Upper lobe of left lung (tissue), 6 donors: ENCODE data around the gene LPA. TPM values are rescaled to one million over a fixed set of nuclear protein-coding genes. Genes with fewer than 3 reads are reported as not detected.
"Not testable (repeated sequence)": the region's sequence is repeated elsewhere in the genome, so short reads cannot be mapped to it uniquely, and the experiment has no call there.

Experiments
- ATAC-seq, 2 donors: fragments of 200-7000 bp; cut with Tn5 transposase; one replicate each; pipeline ENCODE4 v1.9.1; 2022; ENCODE audit warnings: mild to moderate bottlenecking in 2 of 2, moderate library complexity in 2 of 2; ENCODE audit not compliant: low FRiP score in 2 of 2
- DNase-seq, 2 donors: peaks; one replicate each; pipeline ENCODE4 v3.0.0-alpha.2; 2019 to 2020
- H3K27ac ChIP-seq, 4 donors: fragments of 200-600 bp; sonication (generic); one replicate each; pipeline ENCODE4 v1.5.1; 2016 to 2019
- H3K27me3 ChIP-seq, 4 donors: fragments of 200-600 bp; sonication (generic); one replicate each; pipeline ENCODE4 v1.5.1; 2017 to 2019
- H3K36me3 ChIP-seq, 4 donors: fragments of 200-600 bp; sonication (generic); one replicate each; pipeline ENCODE4 v1.5.1; 2016 to 2019
- H3K4me1 ChIP-seq, 4 donors: fragments of 200-600 bp; sonication (generic); one replicate each; pipeline ENCODE4 v1.5.1; 2018 to 2019
- H3K4me3 ChIP-seq, 4 donors: fragments of 200-600 bp; sonication (generic); one replicate each; pipeline ENCODE4 v1.5.1; 2017 to 2019; ENCODE audit warnings: mild to moderate bottlenecking in 2 of 4, moderate library complexity in 1 of 4
- H3K9me3 ChIP-seq, 4 donors: fragments of 200-600 bp; sonication (generic); one replicate each; pipeline ENCODE4 v1.5.1; 2018 to 2019
- CTCF ChIP-seq, 6 experiments: fragments of 450-650 bp in 4 of 6; fragments of 200-600 bp in 2 of 6; sonication (generic) in 2 of 6; IDR thresholded peaks; one replicate each; pipeline ENCODE4 v1.5.1; 2016 to 2019; ENCODE audit warnings: antibody characterized with exemption in 6 of 6
- EP300 ChIP-seq, 4 donors: sonication (generic); formaldehyde crosslinking; IDR thresholded peaks; one replicate each; pipeline ENCODE4 v1.5.1; 2017; ENCODE audit warnings: antibody characterized with exemption in 4 of 4, control low read depth in 2 of 4
- POLR2A ChIP-seq, 4 donors: fragments of 450-650 bp; IDR thresholded peaks; one replicate each; pipeline ENCODE4 v1.5.1; 2016 to 2017; ENCODE audit warnings: antibody characterized with exemption in 4 of 4, mild to moderate bottlenecking in 2 of 4
- POLR2AphosphoS5 ChIP-seq, 2 donors: sonication (generic); formaldehyde crosslinking; IDR thresholded peaks; one replicate each; pipeline ENCODE4 v1.5.1; 2017; ENCODE audit warnings: antibody characterized with exemption in 2 of 2
- WGBS, 2 donors: methylation state at CpG; one replicate each; pipeline ENCODE4 v1.1.5; 2017 to 2018; 5-methylcytosine and 5-hydroxymethylcytosine counted together
- total RNA-seq, 6 donors: library from RNA; depleted of rRNA in 4 of 6; stranded (reverse); fragments of >200 nt in 4 of 6; gene quantifications; one replicate each; pipeline versions ENCODE4 v1.1.0 to v1.2.1, GENCODE V29; 2016 to 2021
- donor health status: DM: no; HTN: no; CAD: no; lungs with moderate emphysema.
- donor health status: DM: no; HTN: yes; CAD: no; lungs with severe emphysema.

Gene LPA, protein sequence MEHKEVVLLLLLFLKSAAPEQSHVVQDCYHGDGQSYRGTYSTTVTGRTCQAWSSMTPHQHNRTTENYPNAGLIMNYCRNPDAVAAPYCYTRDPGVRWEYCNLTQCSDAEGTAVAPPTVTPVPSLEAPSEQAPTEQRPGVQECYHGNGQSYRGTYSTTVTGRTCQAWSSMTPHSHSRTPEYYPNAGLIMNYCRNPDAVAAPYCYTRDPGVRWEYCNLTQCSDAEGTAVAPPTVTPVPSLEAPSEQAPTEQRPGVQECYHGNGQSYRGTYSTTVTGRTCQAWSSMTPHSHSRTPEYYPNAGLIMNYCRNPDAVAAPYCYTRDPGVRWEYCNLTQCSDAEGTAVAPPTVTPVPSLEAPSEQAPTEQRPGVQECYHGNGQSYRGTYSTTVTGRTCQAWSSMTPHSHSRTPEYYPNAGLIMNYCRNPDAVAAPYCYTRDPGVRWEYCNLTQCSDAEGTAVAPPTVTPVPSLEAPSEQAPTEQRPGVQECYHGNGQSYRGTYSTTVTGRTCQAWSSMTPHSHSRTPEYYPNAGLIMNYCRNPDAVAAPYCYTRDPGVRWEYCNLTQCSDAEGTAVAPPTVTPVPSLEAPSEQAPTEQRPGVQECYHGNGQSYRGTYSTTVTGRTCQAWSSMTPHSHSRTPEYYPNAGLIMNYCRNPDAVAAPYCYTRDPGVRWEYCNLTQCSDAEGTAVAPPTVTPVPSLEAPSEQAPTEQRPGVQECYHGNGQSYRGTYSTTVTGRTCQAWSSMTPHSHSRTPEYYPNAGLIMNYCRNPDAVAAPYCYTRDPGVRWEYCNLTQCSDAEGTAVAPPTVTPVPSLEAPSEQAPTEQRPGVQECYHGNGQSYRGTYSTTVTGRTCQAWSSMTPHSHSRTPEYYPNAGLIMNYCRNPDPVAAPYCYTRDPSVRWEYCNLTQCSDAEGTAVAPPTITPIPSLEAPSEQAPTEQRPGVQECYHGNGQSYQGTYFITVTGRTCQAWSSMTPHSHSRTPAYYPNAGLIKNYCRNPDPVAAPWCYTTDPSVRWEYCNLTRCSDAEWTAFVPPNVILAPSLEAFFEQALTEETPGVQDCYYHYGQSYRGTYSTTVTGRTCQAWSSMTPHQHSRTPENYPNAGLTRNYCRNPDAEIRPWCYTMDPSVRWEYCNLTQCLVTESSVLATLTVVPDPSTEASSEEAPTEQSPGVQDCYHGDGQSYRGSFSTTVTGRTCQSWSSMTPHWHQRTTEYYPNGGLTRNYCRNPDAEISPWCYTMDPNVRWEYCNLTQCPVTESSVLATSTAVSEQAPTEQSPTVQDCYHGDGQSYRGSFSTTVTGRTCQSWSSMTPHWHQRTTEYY (N-terminal part only)
- total RNA-seq, result 1 to 10 TPM in 1 of 6 donors, under 1 TPM in 3, not detected in 2; 0.15 to 2.1 (median 0.23) TPM

GRCh38 chr6:160664198-160664597 is at the start of gene LPA:
LPA (minus strand) TSS chr6:160664275; CDS start chr6:160664214, 61 bp downstream.
- ATAC-seq, H3K27ac ChIP-seq, H3K4me1 ChIP-seq, DNase-seq, H3K27me3 ChIP-seq, H3K4me3 ChIP-seq, H3K36me3 ChIP-seq, H3K9me3 ChIP-seq: not testable (repeated sequence)
- WGBS, 2 donors, result 61 to 76% methylated on average over 1 of the region's 1 CpG

- not testable (repeated sequence) for DNase-seq, H3K27me3 ChIP-seq, H3K4me3 ChIP-seq, H3K4me1 ChIP-seq, H3K27ac ChIP-seq, ATAC-seq, H3K36me3 ChIP-seq, H3K9me3 ChIP-seq
These were observed 44.9 kb upstream of the LPA start for GRCh38 chr6:160708993-160709392.

DNA sequence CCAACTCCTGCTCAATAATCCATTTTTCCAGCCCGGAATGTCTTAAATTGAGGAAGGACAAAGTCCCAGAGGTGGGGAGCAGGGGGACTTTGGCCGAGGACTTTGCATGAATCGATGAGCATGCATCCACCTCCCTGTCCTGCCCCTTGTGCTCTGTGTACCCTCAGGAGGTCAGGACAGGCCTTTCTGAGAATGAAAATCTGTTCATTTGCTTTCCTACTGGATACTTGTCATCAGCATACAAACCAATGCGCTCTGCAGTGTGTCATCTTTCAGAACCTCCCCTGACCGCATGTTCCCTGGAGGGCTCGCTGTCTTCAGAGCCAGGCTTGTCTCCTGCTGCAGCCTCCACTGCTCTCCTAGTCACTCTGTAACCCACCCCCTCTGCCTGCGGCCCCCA is 40.6 kb upstream of the LPA start:
- not testable (repeated sequence) for ATAC-seq, H3K27me3 ChIP-seq, H3K27ac ChIP-seq, H3K4me3 ChIP-seq, H3K36me3 ChIP-seq, DNase-seq, H3K9me3 ChIP-seq, H3K4me1 ChIP-seq
- 79 to 93% methylated on average over 7 of the region's 7 CpGs for WGBS, 2 donors

- ATAC-seq, H3K27ac ChIP-seq, H3K27me3 ChIP-seq, DNase-seq, H3K4me3 ChIP-seq, H3K9me3 ChIP-seq, H3K4me1 ChIP-seq, H3K36me3 ChIP-seq: not testable (repeated sequence)
- whole genome bisulfite sequencing, 2 donors, result 73 to 90% methylated on average over 6 of the region's 6 CpGs
These were observed 38.0 kb upstream of the LPA start, which contains the start of gene PLG for GRCh38 chr6:160701918-160702680. PLG (plus strand) TSS chr6:160702244; CDS start chr6:160702305, 61 bp downstream.

DNA sequence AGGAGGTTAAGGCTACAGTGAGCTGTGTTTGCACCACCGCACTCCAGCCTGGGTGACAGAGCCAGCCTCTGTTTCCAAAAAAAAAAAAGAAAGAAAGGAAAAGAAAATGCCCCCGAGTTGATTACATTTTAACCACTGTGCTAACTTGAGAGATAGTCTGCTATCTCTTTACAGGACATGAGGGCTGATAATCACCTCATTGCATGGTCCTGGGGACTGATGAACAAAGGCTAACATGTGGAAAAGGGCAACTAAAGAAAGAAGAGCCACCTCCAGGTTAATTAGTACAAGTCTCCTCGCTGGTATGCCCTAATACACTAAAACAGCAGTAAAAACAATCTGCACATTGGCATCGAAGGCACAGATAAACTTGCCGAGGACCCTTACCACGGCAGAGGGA is 33.8 kb upstream of the LPA start:
- Histone ChIP-seq H3K4me3 (no peak overlapping the region), H3K27ac (no peak overlapping the region), H3K9me3 (no peaks in the 10 kb centered on the region), H3K4me1 (no peaks in the 10 kb centered on the region), H3K27me3 (no peaks in the 10 kb centered on the region), H3K36me3 (no peaks in the 10 kb centered on the region)
- ATAC-seq, result no peak
- no peak for DNase-seq
- TF ChIP-seq POLR2AphosphoS5 (IDR thresholded peaks at IDR 0.05) (no peak), CTCF (IDR thresholded peaks at IDR 0.05) (no peak), EP300 (IDR thresholded peaks at IDR 0.05) (no peak), POLR2A (IDR thresholded peaks at IDR 0.05) (no peak)
- WGBS, 2 donors, result 80 to 81% methylated on average over 6 of the region's 6 CpGs

GRCh38 chr6:160696884-160697283 is 32.8 kb upstream of the LPA start:
- not testable (repeated sequence) for H3K27me3 ChIP-seq, H3K4me1 ChIP-seq, DNase-seq, H3K27ac ChIP-seq, ATAC-seq, H3K36me3 ChIP-seq, H3K9me3 ChIP-seq, H3K4me3 ChIP-seq
- 48 to 66% methylated on average over 3 of the region's 3 CpGs for WGBS, 2 donors

- not testable (repeated sequence) for ATAC-seq, H3K9me3 ChIP-seq, H3K27ac ChIP-seq, H3K36me3 ChIP-seq, H3K4me1 ChIP-seq, H3K4me3 ChIP-seq, DNase-seq, H3K27me3 ChIP-seq
- 71 to 84% methylated on average over 2 of the region's 2 CpGs for WGBS, 2 donors
These were observed 31.5 kb upstream of the LPA start for GRCh38 chr6:160695622-160696021.

- DNase-seq, ATAC-seq: not testable (repeated sequence)
These were observed 30.9 kb upstream of the LPA start for GRCh38 chr6:160695025-160695424.

More at GRCh38 chr6:160695025-160695424, 30.9 kb upstream of the LPA start:
- H3K4me3 ChIP-seq, H3K9me3 ChIP-seq, H3K27me3 ChIP-seq, H3K27ac ChIP-seq, H3K4me1 ChIP-seq, H3K36me3 ChIP-seq: not testable (repeated sequence)
